ENCODE data around the gene WDR88.
"Not testable (repeated sequence)": the region's sequence is repeated elsewhere in the genome, so short reads cannot be mapped to it uniquely, and the experiment has no call there.

Gene WDR88

GRCh38 chr19:33174186-33174585 is 42.3 kb downstream of the WDR88 start:
- no peak for DNase-seq

DNA sequence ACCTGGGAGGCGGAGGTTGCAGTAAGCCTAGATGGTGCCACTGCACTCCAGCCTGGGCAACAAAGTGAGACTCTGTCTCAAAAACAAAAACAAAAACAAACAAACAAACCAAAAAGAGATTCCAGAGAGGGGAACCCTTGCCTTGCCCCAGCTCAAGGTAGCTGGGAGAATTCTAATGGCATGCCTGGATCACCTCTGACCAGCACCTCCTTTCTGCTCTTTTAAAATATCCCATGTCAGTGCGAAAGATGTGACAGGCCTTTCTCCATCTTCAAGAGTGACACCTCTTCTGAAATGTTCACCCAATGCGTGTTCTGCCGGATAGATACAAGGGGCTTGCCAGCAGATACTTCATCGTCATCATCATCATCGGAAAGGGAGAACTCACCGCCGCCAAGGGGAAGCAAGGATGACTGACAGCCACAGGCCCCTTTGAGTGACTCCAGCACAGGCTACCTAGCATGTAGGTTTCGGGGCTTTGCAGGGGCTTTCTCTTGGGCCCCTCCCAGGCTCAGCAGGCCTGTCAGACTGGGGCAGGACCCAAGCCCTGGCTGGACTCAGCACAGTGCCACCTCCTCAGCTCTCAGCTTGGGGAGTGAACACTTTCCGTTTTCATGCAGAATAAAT is 43.4 kb downstream of the WDR88 start:
- DNase-seq: no peak

DNA sequence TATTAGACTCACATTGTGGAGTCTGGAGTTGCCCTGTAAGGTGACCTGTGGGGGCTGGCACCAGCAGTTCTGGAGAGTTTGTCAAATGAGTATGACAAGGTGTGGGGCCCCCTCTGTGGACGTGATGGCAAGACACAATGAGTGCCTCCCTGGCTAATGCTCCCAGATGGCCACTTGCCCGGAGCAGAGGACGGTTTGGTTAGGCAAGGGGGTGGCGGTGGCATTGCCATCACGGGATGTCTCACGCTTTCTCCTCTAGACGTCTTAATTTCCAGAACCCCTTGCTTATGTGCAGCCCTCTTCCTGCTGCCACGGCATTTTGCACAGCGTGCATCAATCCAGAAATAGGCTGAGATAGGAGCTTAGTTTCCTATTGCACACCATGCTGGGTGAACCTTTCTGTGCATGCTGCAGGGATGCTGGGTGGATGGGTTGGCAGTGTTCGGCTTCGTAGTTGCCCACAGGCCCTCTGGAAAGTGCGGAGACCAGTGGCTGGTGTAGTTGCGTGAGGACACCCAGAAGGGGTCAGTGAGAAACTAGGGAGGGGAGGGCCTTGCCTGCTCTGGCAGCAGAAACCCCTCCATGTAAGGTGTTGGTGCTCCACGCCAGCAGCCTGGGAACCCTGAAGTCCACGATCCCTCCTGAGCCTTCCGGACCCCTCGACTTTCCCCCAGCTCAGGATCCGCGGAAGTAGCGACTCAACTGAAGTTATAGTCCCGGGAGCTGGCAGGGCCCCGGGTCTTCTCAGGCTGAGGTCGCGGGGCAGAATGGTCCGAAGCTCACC is 44.2 kb downstream of the WDR88 start:
- no peak for DNase-seq

GRCh38 chr19:33176670-33177416 is 44.9 kb downstream of the WDR88 start:
- DNase-seq: peak; percentile 84

- DNase-seq: peak; percentile 76
These were observed 45.6 kb downstream of the WDR88 start for GRCh38 chr19:33177417-33177979.

- no peak for DNase-seq
These were observed 54.7 kb downstream of the WDR88 start for GRCh38 chr19:33186431-33187182.

- no peak for DNase-seq
These were observed 55.2 kb downstream of the WDR88 start for GRCh38 chr19:33187183-33187540.

GRCh38 chr19:33189453-33189852 is 57.5 kb downstream of the WDR88 start:
- DNase-seq: no peak

DNA sequence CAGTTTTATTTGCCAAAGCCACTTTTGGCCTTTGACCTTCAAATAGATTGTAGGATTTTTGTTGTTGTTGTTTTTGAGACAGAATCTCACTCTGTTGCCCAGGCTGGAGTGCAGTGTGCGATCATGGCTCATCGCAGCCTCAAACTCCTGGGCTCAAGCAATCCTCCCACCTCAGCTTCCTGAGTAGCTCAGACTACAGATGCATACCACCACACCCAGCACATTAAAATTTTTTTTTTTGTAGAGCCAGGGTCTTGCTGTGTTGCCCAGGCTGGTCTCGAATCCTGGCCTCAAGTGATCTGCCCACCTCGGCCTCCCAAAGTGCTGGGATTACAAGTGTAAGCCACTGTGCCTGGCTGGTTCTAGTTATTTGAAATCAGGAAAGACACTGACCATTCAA is 59.2 kb downstream of the WDR88 start:
- DNase-seq: not testable (repeated sequence)

- DNase-seq: no peak
These were observed 59.6 kb downstream of the WDR88 start for GRCh38 chr19:33191501-33191900.

- no peak for DNase-seq
These were observed 60.1 kb downstream of the WDR88 start for GRCh38 chr19:33192010-33192409.

GRCh38 chr19:33193269-33193864 is 61.5 kb downstream of the WDR88 start:
- no peak for DNase-seq

- no peak for DNase-seq
These were observed 62.0 kb downstream of the WDR88 start, which contains the start of gene LRP3 for GRCh38 chr19:33193865-33194362. Gene LRP3, plus strand, starts transcription at chr19:33194330. Its CDS starts 456 bp downstream, at chr19:33194786.

DNA sequence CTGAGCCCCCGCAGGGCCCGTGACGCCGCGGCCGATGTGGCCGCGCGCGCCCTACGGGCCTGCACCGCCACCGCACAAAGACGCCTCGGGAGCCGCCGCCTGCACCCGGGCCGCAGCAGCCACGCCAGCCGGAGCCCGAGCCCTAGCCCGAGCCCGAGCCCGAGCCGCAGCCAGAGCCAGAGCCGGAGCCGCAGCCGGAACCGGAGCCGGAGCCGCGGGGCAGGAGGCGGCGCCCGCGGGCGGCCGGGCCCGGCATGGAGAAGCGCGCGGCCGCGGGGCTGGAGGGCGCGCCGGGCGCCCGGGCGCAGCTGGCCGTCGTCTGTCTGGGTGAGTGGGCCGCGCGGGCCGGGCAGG is 62.6 kb downstream of the WDR88 start:
- no peak for DNase-seq

DNA sequence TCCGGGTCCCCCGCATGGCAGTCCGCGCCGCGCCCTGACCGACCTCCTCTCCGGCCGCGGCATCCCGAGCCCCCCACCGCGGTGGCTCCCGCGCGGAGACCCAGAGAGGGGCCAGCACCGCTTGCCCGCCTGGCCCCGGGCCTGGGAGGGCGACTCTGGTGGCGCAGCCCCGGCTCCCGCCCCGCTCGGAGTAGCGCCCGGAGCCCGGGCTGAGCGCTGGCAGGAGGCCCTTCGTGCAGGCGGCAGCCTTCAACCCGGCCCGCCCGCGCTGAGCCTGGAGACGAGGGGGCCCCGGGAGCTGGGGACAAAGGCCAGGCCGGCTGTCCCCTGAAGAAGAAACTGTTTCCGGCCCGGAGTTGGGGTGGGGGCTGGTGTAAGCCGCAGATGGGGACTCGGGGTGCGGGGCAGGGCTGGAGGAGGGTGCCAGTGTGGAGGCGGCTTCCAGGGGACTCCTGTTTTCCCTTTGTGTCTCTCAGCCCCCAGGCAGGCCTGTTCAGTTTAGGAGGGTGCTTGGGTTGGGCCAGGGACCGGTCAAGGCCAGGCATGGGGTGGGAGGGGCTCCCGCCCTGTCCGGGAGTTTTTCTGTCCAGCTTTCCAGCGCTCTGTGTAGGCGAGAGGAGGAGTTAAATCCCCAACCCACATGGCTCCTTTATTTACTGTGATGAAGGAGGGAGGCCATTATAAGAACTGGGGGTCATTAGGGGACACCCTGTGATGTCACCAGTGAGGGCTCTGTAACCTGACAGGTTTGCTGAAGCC is 63.2 kb downstream of the WDR88 start:
- no peak for DNase-seq

DNA sequence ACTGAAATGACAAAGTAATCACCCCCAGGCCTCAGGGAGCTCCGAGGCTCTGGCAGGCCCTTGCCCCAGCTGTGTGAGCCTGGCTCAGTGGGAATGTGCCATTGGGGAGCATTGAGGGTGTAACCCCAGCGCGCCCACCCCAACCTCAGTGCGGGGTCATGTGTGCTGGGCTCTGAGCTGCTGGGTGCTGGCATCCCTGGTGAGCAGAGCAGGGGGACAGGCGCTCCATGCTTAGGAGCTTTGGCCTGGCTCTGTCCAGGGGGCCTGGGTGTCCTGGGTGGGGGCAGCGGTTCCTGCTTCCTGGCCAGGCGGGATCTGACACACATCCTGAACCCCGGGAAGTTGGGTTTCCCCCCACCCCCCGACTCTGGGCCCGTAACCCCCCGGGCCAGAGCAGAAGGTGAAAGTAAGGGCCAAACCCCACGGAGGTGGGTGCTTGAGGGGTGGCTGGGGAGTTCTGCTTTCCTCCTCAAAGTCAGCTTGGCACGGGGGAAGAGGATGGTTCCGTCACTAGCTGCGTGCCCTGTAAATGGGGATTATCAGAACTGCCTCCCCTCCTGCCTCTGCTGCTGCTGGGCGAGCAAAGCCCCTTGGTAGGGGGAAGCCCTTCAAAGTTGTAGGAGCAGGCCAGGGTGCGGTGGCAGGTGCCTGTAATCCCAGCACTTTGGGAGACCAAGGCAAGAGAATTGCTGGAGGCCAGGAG is 63.9 kb downstream of the WDR88 start:
- DNase-seq: no peak

- no peak for DNase-seq
These were observed 64.7 kb downstream of the WDR88 start for GRCh38 chr19:33196446-33197193.

DNA sequence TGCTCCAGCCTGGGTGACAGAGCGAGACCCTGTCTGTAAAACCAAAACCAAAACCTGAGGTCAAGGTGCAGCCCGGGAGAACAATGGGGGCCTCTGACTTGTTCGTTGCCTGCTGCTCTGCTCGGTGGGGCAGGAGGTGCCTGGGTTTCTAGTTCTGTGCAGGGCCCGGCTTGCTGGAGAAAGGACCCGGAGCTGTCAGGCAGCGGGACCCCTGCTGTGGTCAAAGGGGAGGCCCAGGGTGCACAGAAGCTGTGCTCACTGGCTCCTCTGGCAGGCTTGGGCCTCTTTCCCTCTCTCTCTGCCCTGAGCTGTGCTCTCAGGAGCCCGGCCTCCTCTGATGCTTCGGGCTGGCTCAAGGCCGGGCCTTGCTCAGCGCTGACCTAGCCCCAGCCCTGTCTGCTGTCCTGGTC is 65.7 kb downstream of the WDR88 start:
- DNase-seq: no peak

DNA sequence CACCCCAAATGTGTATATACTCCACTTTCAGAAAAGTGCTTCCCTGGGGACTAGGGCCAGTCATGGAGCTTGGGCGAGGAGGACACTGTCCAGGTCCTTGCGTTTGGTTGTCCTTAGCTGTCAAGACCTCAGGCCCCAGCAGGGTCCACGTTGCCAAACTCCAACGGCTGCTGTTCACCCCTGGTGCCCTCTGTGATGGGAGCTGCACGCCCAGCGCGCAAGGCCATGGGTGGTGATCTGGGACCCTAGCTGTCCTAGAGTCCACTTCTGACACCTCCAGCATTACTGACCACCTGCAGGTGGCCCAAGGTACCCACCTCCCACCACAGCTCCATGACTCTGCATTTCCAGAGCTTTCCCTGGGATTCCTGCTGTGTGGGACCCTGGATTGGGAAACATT is 66.3 kb downstream of the WDR88 start:
- no peak for DNase-seq
